HG02571 (cell line): ENCODE measurements around the gene MAMDC4.
"Not testable (repeated sequence)": the region's sequence is repeated elsewhere in the genome, so short reads cannot be mapped to it uniquely, and the experiment has no call there.

Source experiments
- ATAC-seq: cut with Tn5 transposase; IDR thresholded peaks from one replicate; pipeline ENCODE4 v1.9.1; 2021; ENCODE audit warnings: mild to moderate bottlenecking, moderate library complexity; ENCODE audit not compliant: unreplicated experiment

The MAMDC4 gene

GRCh38 chr9:136860529-136860928 lies 8.4 kb downstream of the MAMDC4 start:
- ATAC-seq: no peak

- no peak for ATAC-seq
These were observed 9.1 kb downstream of the MAMDC4 start for GRCh38 chr9:136860933-136861873.

GRCh38 chr9:136861874-136862457 lies 9.8 kb downstream of the MAMDC4 start:
- ATAC-seq: no peak

- no peak for ATAC-seq
These were observed 10.9 kb downstream of the MAMDC4 start for GRCh38 chr9:136862849-136863622.

- ATAC-seq: no peak
These were observed 11.6 kb downstream of the MAMDC4 start for GRCh38 chr9:136863623-136864273.

- no peak for ATAC-seq
These were observed 13.1 kb downstream of the MAMDC4 start for GRCh38 chr9:136865041-136865767.

- no peak for ATAC-seq
These were observed 13.6 kb downstream of the MAMDC4 start for GRCh38 chr9:136865768-136866103.

GRCh38 chr9:136866898-136867421 lies 14.8 kb downstream of the MAMDC4 start:
- not testable (repeated sequence) for ATAC-seq

- ATAC-seq: no peak
These were observed 15.3 kb downstream of the MAMDC4 start for GRCh38 chr9:136867480-136867879.

- ATAC-seq: no peak
These were observed 15.8 kb downstream of the MAMDC4 start for GRCh38 chr9:136867917-136868316.

GRCh38 chr9:136868644-136869043 lies 16.5 kb downstream of the MAMDC4 start:
- ATAC-seq: no peak

GRCh38 chr9:136869611-136870010 lies 17.5 kb downstream of the MAMDC4 start:
- not testable (repeated sequence) for ATAC-seq

GRCh38 chr9:136875155-136875554 lies 23.0 kb downstream of the MAMDC4 start:
- no peak for ATAC-seq

GRCh38 chr9:136876476-136876875 lies 24.3 kb downstream of the MAMDC4 start:
- no peak for ATAC-seq

- ATAC-seq: no peak
These were observed 28.5 kb downstream of the MAMDC4 start for GRCh38 chr9:136880651-136881050.

- no peak for ATAC-seq
These were observed 29.6 kb downstream of the MAMDC4 start for GRCh38 chr9:136881691-136882108.

GRCh38 chr9:136882109-136882946 lies 30.2 kb downstream of the MAMDC4 start:
- no peak for ATAC-seq

- ATAC-seq: not testable (repeated sequence)
These were observed 30.8 kb downstream of the MAMDC4 start for GRCh38 chr9:136882947-136883283.

GRCh38 chr9:136883670-136884069 lies 31.5 kb downstream of the MAMDC4 start:
- ATAC-seq: not testable (repeated sequence)
